ENCODE data around the gene PPP1R3F.
"Not testable (repeated sequence)": the region's sequence is repeated elsewhere in the genome, so short reads cannot be mapped to it uniquely, and the experiment has no call there.

The PPP1R3F gene

GRCh38 chrX:49323735-49324134 is 54.1 kb downstream of the PPP1R3F start:
- DNase-seq = not testable (repeated sequence)

- not testable (repeated sequence) for DNase-seq
Measured at GRCh38 chrX:49330421-49330820, 60.8 kb downstream of the PPP1R3F start.

- DNase-seq = not testable (repeated sequence)
Measured at GRCh38 chrX:49331282-49331681, 61.7 kb downstream of the PPP1R3F start, which contains the start of gene GAGE13. GAGE13 (plus strand) TSS chrX:49331582; CDS start chrX:49332738, 1,156 bp downstream.

GRCh38 chrX:49331841-49332240 is 62.2 kb downstream of the PPP1R3F start:
- DNase-seq = not testable (repeated sequence)
